ACHN (cell line): Measurements from ENCODE around the gene BEST4.
"Not testable (repeated sequence)": the region's sequence is repeated elsewhere in the genome, so short reads cannot be mapped to it uniquely, and the experiment has no call there.

Experiments
- DNase-seq: peaks from one replicate; pipeline ENCODE4 v3.0.0-alpha.2; 2015
- in situ Hi-C: cut with HindIII; loops from 2 replicates; pipeline ENCODE4 v1.10.0; 2017; ENCODE audit warnings: low sequenced_read_pairs, low pct_ligation_motif_present, low pct_unique_long_range_greater_than_20kb

BEST4 gene

DNA sequence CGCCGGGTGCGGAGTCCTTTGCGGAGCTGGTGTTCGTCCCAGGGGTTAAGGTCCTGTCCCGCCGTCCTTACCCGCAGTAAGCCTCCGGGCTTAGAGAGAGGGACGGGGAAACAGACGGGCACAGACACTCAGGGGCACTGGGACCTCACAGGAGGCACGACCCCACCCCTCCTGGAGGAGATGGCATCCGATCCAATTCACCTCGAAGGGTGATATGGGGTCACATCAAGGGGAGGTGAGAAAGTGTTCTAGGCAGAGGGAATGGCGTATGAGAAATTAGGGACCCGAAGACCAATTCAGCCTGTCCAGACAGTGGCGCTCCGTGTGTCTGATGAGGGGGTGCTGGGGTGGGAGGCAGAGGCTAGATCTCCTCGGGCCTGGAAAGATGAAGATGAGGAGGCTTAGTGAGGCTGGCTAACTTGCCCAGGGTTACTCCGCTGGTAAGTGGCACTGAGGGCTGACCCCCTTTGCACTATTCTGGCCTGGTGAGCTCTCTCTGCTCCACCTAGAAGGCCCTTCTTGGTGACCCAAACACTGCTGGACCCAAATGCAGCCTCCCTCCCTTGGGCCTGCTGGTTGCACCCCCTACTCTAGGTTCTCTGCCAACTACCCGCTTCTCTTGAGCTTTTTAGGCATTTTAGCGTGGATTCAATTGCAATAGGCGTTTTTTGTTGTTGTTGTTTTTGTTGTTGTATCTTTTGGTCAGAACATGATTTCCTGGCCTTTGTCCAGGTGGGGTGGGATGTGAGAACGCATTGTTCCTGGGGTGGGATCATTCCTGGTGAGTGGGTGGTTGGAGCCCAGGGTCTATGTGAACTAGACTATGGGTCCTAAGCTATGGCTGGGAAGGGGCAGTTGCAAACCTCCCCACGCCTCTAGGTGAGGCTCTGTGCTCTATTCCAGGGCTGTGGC is 32.6 kb upstream of the BEST4 start:
- DNase-seq: no peak
- in situ Hi-C loops: no loop called here

DNA sequence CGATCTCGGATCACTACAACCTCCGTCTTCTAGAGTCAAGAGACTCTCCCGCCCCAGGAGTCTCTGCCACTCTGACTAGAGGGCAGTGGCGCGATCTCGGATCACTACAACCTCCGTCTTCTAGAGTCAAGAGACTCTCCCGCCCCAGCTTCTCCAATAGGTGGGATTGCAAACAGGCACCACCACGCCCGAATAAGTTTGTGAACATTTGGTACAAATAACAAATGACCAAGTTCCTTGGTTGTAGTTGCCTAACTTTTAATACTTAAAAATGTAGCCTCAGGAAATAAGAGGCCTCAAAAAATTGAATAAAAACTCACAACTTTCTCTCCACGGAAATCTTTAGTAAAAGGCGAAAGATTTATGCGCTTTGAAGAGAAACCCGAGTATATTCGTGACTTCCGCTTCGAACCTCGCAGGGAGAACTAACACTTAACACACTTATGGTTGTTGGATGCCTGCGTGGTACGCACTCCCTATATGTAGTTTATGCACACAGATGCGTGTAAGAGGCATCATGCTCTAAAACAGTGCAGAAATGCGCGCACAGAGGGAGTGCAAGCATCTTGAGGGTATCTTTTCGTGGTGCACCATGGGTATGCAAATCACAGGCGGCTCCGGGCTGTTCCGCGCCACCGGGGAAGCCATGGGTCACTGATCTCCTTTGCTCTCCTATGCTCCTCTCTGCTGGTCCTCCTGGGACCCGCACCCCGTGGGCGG is 31.8 kb upstream of the BEST4 start:
- in situ Hi-C loops: no loop called here
- peak; percentile 95 for DNase-seq

DNA sequence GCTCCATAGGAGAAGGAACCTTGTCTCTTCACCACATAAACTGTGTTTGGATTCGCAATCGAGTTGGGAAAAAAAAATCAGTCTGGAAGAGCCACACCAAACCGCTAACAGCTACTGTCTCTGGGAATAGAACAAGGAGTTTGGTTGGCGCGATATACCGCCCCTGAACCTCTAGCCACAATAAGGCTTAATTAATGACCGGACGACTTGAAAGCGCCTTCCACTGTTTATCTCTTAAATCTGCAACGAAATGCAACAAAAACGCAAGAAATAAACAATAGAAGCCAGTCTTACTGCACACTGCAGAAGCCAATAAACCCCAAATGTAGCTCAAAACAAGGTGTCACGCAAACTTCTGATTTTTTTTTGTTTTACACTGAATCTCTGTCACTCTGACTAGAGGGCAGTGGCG is 31.2 kb upstream of the BEST4 start:
- DNase-seq: no peak
- in situ Hi-C loops: no loop called here

DNA sequence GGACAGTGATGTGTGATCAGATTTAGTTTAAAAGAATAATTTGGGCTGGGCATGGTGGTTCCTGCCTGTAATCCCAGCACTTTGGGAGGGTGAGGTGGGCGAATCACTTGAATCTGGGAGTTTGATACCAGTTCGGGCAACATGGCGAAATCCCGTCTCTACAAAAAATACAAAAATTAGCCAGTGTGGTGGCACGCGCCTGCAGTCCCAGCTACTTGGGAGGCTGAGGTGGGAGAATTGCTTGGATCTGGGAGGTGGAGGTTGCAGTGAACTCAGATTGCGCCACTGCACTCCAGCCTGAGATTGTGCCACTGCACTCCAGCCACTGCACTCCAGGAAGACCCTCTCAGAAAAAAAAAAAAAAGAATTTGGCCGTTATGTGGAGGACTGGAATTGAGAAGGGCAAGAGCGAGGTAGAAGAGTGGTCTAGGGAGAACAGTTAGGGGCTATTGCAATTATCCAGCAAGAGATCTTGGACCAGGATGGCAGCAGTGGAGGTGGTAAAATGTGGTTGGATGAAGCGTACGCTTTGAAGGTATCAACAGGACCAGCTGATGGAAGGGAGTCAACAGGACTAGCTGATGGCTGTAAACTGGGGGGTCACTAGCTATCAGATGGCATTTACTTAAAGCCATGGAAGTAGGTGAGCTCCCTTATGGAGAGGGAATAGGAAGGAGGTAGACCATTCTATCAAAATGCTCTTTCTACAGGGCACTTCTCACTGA is 30.0 kb upstream of the BEST4 start:
- DNase-seq: no peak
- in situ Hi-C loops: no loop called here

DNA sequence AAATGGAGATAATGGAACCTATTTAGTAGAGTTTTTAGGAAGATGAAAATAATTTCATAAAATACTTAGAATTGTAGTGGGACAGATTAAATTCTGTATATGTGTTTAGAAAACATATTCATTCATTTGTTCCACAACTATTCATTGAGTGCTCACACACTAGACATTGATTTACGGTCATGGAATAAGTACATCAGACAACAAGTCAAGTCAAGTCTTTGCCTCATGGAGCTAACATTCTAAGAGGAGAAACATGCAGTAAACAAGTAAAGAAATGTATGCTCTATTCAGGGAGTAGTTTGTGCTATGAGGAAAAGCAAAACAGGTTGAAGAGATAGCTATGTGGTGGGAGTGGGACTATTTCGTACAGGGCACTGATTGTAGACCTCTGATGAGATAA is 29.3 kb upstream of the BEST4 start:
- DNase-seq: no peak
- in situ Hi-C loops: no loop called here

DNA sequence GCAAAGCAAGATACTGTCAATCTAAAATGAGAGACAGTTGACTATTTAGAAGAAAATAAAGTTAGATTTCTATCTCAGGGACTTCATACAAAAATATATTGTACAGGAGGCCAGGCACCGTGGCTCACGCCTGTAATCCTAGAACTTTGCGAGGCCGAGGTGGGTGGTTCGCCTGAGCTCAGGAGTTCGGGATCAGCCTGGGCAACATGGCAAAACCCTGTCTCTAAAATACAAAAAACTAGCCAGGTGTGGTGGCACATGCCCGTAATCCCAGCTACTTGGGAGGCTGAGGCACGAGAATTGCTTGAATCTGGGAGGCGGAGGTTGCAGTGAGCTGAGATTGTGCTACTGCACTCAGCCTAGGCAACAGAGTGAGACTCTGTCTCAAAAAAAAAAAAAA is 28.0 kb upstream of the BEST4 start:
- in situ Hi-C loops, DNase-seq: not testable (repeated sequence)

DNA sequence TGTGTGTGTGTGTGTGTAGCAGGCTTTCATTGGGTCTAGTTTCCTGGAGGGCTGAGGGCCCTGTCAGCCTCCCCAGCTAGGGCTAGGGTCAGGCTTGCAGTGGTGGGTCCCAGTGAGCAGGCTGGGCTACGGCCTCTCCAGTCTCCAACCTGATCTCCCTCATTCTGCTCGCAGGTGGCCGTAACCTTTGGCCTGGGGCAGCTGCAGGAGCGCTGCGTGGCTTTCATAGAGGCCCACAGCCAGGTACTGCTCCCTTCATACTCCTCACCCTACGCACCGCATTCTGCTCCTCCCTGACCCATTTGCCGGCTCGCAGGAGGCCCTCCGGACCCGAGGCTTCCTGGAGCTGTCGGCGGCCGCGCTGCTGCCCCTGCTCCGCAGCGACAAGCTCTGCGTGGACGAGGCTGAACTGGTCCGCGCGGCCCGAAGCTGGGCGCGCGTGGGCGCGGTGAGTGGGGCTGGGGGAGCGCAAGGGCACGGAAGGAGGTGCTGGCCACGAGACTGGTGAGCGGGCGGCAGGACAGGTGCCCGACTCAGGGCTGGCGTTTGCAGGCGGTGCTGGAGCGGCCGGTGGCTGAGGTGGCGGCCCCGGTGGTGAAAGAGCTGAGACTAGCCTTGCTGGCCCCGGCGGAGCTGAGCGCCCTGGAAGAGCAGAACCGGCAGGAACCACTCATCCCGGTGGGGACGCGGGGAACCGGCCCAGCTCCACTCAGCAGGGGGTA is 25.0 kb upstream of the BEST4 start:
- in situ Hi-C loops: no loop called here
- no peak for DNase-seq

DNA sequence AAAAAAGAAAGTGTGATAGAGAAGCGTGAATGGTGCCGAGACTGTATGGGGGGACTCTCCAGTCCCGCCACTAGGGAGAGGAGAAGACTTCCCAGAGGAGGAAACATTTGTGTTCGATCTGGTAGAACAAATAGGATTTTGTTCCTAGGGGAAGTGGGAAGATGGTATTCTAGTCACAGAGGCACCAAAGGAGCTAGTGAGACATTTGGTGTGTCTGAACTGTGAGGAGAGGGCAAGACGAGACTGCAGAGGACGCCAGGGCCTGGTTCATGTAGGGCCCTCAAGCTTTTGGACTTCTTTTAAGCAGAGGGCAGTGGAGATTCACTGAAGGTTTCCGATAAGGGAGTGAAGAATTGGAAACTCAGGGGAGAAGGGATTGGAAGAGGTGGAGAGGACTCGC is 23.3 kb upstream of the BEST4 start:
- in situ Hi-C loops: no loop called here
- no peak for DNase-seq

DNA sequence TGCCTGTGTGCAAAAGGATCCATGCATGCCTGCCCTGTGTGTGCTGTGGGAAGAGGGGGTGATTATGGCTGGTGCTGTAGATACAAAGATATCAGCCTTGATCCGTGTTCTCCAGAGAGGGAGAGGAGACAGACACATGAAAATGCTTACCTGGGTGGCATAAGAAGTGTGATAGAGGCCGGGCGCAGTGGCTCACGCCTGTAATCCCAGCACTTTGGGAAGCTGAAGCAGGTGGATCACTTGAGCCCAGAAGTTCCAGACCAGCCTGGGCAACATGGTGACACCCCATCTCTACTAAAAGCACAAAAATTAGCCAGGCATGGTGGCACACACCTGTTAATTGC is 22.8 kb upstream of the BEST4 start:
- in situ Hi-C loops, DNase-seq: not testable (repeated sequence)

DNA sequence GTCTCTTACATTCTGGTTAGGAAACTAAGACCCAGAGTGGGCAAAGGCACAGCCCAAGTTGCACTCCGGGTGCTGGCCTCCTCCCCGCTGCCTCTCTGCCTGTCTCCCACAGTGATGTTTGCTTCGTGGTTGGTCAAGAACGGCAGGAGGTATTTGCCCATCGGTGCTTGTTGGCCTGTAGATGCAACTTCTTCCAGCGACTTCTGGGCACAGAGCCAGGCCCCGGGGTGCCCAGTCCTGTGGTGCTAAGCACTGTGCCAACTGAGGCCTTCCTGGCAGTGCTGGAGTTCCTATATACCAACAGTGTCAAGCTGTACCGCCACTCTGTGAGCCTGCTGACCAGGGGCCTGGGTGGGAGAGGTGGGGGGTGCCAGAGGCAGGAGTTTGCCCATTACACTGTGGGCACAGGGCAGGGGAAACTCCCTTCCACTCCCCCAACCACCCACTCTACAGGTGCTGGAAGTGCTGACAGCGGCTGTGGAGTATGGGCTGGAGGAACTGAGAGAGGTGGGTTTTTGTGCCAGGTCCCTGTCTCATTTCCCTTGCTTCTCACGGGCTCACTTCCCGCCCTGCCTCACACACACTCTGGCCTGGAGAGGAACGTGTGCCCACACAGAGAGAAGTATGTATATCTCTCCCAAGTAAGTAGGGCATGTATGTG is 22.3 kb upstream of the BEST4 start:
- in situ Hi-C loops: no loop called here
- peak; percentile 83 for DNase-seq

DNA sequence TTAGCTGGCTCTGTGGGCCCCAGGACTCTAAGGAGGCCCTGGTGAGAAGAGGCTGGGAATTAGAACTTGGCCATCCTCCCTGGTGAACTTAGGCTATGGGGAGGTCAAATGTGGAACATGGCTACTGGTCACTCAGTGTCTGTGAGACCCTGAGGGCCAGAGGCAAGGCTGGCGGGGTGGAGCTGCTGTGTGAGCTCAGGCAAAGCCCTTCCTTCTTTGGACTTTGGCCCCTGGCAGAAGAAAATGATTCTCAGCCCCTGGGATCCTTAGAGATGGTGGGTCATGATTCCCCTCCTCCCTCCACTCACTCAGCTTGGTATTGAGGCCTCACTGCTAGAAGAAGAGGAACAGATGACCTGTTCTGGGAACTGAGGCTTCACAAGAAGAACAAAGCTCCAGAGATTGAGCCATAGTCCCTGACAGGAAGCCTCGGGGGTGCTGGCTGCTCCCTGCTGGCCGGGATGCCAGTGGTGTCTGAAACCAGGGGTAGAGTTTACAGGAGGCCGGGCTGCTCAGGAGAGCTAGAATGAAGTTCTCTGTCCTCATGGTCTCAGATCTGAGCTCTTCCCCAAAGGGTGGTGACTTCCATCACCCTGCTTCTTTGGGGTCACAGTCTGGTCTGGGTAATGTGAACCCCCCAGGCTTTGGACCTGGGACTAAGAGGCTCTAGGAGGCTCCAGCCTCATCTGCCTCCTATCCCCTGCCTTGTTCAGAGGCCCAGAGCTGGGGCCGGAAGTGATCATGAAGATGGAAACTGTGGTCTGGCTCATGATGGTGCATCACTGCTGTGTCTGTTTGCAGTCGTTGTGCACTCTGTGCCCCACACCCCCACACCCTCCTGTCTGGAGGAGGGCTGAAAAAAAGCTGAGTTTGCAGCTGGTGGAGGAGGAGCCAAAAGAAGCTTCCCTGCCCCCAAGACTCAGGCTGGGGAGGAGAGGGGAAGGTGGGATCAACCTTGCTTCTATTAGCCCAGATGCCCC is 21.3 kb upstream of the BEST4 start:
- in situ Hi-C loops: no loop called here
- peak; percentile 27 for DNase-seq

DNA sequence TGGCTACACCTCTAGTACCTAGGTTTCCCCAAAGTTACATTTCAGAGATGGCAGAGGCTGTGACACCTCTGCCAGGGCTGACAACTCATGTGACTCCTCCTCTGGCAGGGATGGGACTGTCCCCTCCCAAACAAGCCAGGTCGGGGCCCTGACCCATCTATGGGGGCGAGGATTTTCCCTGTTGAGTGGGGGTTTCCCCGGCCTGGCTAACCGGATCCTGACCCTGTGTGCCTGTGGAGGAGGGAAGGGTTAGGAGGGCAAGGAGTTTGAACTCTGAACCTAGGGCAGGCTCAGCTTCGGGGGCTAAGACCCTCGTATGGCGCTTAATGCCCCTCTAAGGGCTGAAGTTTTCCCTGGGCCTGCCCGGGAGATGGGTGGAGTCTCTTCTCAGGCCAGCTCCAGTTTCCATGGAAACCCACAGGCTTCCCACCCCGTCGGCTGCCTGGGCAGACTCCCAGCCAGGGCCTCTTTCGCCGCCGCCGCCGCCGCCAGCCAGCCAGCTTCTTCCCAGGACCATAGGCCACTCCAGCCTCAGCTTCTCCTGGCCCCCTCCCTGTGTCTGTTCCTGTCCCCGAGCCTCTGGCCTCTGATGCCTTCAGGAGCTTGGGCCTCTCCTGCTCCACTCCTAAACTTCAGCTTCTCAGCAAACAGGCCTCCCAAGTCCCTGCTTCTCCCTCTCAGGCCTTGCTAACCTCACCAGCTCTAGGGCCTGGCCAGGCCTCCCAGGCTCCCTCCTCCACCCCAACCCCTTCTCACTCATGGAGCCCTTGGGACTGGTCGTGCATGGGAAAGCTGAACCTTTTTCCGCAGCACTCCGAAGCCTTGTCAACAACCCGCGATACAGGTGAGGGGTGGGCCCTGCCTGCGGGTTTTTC is 20.3 kb upstream of the BEST4 start, which contains the start of gene BTBD19:
BTBD19 (plus strand) TSS at position 461 of the 875 bp plus-strand sequence; CDS start at position 759, 298 bp downstream.
- in situ Hi-C loops: no loop called here
- peak; percentile 76 for DNase-seq

DNA sequence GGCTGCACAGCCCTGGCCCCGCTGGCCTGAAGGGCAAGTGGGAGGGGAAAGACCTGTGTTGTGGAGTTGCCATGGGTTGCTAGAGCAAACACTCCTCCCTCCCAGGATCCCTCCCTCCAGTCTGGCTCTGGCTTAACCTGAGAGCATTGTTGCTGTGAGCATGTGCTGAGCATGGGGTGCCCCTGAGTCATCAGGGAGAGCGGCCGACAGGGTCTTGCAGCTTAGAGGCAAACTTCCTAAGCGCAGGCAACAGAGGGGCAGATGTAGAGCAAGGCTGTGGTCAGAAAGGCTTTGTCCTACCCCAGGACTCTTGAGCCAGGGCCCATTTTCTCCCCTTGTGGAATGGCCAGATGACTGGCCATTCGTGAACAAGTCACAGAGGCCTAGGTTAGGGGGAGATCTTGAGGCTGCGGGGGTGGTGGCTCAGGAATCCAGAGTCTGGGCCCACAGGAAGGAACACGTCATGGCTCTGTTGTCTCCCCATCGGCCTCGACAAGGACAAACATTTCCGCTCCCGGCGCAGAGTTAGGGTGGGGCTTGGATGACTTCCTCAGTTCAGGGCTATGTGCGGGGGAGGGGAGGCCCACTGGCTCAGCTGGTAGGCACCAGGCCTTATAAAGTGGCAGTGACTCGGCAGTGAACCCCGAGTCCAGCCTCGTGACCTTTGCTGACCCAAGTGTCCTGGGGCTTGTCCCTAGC is 19.5 kb upstream of the BEST4 start:
- in situ Hi-C loops: no loop called here
- peak; percentile 97 for DNase-seq

DNA sequence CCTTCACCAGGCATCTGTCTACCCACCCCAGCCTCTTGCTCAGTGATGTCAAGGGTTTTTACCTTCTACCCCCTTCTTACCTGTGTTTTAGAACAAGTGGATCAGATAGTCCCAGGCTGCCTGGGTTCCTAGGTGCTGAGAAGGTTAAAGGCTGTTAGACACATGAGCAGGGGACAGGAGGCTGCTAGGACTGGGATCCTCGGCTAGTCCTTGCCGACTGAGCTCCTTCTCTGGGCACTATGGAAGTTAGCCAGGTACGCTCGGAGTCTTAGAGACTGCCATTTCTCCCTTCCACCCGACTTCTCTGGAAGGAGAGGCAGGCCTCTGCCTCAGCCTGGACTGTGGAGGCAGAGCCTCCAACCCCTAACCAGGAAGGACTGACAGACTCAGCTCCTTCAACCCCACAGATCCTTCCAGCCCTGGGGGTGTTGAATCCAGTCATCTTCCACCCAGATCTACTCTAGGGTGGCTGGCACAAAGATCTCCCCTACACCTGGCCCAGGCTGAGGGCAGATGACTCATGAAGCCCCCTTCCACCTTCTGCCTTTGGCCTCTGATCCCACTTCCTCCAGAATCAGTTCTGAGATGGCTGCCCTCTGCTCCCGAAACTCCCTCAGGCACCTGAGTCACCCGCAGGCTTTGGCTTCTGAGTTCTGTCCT is 18.9 kb upstream of the BEST4 start, which contains the start of gene DYNLT4:
DYNLT4 (minus strand) TSS at position 648 of the 660 bp plus-strand sequence. CDS start 683 bp downstream, outside the sequence.
- in situ Hi-C loops: no loop called here
- DNase-seq: no peak
